ENCODE data around the gene ZNF569.
A peak's percentile ranks its signal among the peaks of the same experiment; 100 is the strongest.

Gene ZNF569

DNA sequence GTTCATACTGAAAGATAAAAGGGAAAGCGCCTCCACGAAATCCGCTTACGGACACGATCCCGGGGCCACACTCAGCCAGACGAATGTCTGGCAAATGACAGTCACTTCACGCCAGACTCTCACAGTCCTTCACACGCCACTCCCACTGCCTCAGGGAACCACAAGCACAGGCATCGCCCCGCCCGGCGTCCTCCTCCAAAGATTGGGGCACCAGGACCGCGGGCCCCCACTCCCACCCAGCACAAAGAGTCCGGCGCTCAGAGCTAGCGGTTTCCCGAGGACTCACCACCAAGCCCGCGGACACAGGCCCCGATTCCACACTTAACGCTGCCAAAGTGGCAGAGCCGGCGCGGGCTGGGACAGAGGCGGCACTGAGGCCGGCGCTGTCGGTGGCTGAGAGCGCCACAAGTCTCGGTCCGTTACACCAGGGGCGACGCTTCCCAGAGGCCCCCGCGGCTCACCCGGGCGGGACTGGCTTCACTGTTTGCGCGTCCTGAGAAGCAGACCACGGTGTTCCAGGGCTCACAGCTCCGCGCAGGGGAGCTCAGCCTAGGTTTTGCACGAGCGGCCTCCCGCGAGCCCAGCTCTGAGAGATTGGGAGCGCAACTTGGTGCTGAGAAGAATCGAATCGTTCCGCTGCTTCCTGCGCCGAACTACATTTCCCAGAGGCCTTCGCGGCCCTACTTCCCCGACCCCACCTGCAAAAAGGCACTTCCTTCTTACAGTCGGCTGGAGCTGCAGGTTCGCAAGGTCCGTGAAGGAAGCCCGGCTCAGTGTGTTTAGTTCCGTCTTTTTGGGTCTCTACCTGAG is at the start of gene ZNF569:
TSS of gene ZNF569 (minus strand) at position 647 of the 810 bp plus-strand sequence. CDS start 22,523 bp downstream, outside the sequence.
- peaks cover 29% of the 10 kb centered on the region for H3K4me1 Mint-ChIP-seq
- ATAC-seq (peak; percentile 81), DNase-seq (peak; percentile 89 to 92)
- peaks cover 14 to 15% of the 10 kb centered on the region in 2 donors for H3K9me3 Mint-ChIP-seq
- H3K4me3 Mint-ChIP-seq: peak within 1 kb of the TSS; percentile 96 to 99
- no peaks in the 10 kb centered on the region for H3K27me3 Mint-ChIP-seq
- peak within 1 kb of the TSS; percentile 93 to 96 for H3K27ac Mint-ChIP-seq

DNA sequence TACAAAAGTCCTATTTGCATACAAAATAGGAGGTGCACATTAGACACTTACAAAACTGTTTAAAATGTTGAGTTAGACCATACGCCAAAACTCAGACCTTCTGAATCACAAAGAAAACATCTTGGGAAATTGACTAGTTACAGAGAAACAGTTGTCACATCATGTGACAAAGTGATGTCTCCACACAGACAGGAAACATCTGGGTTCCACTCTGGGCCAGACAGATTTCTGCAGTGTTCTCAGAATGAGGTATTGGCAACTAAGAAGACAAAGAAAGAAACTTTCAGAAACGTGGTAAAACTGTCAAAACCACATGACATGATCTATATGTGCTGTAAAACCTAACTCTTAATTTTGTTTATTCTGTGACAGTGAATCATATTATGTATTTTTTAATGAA is 46.2 kb upstream of the ZNF569 start:
- H3K9me3 Mint-ChIP-seq: peaks cover 25 to 45% of the 10 kb centered on the region in 2 donors

DNA sequence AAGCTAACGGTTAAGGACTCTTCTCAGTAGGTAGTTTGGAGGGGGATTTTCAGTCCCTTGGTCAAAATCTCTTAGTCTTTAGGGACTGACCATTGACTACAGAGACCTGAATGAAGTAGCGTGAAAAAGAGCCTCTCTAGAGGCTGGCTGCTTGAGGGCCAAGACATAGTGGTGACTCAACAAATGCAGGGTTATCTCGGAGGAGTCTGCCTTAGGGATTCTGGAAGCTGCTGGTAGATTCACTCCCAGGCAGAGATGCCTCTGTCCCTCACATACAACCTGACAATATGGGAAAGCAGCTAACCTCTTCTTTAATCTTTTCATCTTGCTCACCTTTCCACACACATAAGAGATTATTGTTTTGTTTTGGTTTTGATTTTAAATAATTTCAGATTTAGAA is 44.6 kb upstream of the ZNF569 start:
- H3K27ac Mint-ChIP-seq: no peak overlapping the region
- H3K4me1 Mint-ChIP-seq: no peaks in the 10 kb centered on the region
- no peaks in the 10 kb centered on the region for H3K27me3 Mint-ChIP-seq
- no peak overlapping the region for H3K4me3 Mint-ChIP-seq
- no peak for DNase-seq
- peaks cover 25 to 45% of the 10 kb centered on the region in 2 donors for H3K9me3 Mint-ChIP-seq
- no peak for ATAC-seq

More for the DNA sequence above, 46.2 kb upstream of the ZNF569 start:
- Mint-ChIP-seq H3K27ac (no peak overlapping the region), H3K4me1 (no peaks in the 10 kb centered on the region), H3K27me3 (no peaks in the 10 kb centered on the region), H3K4me3 (no peak overlapping the region)
- DNase-seq: no peak
- no peak for ATAC-seq

DNA sequence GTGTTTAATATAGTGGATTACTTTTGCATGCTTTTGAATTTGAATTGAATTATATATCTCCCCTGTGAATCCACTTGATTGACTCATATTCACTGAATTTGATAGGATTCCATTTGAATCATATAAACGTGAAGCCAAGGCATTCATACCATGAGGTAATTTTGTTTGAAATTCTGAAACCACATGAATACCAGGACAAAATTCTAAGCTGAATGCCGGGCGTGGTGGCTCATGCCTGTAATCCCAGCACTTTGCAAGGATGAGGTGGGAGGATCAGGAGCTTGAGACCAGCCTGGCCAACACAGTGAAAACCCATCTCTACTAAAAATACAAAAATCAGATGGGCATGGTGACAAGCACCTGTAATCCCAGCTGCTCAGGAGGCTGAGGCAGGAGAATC is 43.9 kb upstream of the ZNF569 start:
- Mint-ChIP-seq H3K9me3 (peaks cover 25 to 45% of the 10 kb centered on the region in 2 donors), H3K27ac (no peak overlapping the region), H3K4me1 (no peaks in the 10 kb centered on the region), H3K4me3 (no peak overlapping the region), H3K27me3 (no peaks in the 10 kb centered on the region)
- DNase-seq: no peak
- no peak for ATAC-seq

DNA sequence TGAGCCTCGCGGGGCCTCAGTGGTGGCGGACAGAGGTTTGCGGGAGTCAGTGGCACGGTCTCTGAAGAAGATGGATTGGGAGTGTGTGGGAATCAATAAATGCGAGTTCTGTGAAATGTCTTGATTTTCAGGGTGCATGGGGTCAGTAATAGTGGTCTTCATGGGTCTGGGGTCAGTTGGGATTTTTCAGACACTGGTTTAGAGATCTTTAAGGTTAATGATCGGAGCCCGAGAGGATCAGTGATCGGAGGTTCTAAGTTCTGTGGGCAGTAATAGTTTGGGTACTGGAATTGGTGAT is 39.9 kb upstream of the ZNF569 start:
- ATAC-seq: no peak
- H3K9me3 Mint-ChIP-seq: peaks cover 23 to 27% of the 10 kb centered on the region in 2 donors
- H3K4me3 Mint-ChIP-seq: no peak overlapping the region
- no peaks in the 10 kb centered on the region for H3K27me3 Mint-ChIP-seq
- no peak for DNase-seq
- no peaks in the 10 kb centered on the region for H3K4me1 Mint-ChIP-seq
- H3K27ac Mint-ChIP-seq: no peak overlapping the region

DNA sequence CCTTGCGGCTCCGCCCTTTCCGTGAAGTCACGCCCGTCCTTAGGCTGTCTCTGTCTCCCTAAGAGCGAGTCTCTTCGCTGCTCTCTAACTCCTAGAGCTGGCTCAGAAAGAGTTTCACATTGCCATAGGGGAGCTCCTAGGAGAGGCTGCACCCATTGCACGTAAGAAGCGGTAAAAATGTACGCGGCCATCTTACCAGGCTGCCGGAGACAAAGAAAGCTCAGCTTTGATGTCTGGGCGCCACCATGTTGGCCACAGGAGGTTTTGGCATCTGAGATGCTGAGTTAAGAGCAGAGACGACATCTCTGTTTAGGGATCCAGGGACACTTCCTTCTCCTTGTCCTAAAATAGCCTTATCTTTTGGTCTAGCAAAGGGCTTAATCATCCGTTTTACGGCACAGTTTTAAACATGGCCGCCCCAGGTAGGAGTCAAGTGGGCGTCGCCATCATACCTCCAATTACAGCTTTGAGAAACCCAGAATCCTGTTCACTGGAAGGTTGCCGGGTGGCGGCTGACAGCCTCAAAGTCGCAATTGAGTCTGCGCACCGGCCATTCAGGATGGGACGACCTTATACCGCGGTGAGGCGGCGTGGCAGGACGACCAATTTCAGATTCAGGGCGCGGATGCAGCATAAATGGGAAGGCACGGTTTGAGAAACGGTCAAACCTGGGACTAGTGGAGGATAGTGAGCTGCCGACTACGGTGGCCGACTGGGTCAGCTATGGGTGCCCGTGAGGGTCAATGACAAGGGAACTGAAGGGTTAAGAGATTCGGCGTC is 39.3 kb upstream of the ZNF569 start, which contains the start of gene ZNF793:
TSS of gene ZNF793 (plus strand) at position 553 of the 780 bp plus-strand sequence. CDS start 16,501 bp downstream, outside the sequence.
- Mint-ChIP-seq H3K9me3 (peaks cover 28% of the 10 kb centered on the region in 2 donors), H3K27ac (no peak within 1 kb of the TSS), H3K4me3 (no peak within 1 kb of the TSS), H3K27me3 (no peaks in the 10 kb centered on the region), H3K4me1 (no peaks in the 10 kb centered on the region)
- ATAC-seq (peak; percentile 90), DNase-seq (peak; percentile 87 to 88)

DNA sequence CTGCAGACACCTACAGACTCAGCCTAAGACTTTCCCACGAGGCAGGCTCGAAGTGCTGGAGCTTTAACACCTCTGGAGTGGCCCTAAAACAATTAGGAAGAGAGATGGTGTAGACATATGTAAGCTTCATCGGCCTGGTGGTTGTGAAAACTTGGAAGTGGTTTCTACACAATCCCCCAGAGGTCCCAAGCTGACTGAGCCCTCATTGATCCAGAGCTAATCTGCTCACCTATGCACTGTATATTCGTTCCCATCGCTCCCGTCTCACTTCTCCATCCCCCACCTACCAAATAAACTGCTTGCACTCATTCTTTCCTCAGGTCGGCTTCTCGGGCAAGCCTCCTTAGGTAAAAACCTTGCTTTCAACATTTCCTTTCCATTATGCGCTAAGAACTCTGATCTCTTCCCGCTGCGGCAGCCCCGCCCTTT is 38.7 kb upstream of the ZNF569 start:
- ATAC-seq (peak; percentile 27), DNase-seq (no peak)
- no peaks in the 10 kb centered on the region for H3K4me1 Mint-ChIP-seq
- no peak overlapping the region for H3K4me3 Mint-ChIP-seq
- H3K27ac Mint-ChIP-seq: no peak overlapping the region
- H3K9me3 Mint-ChIP-seq: peaks cover 28% of the 10 kb centered on the region in 2 donors
- H3K27me3 Mint-ChIP-seq: no peaks in the 10 kb centered on the region

DNA sequence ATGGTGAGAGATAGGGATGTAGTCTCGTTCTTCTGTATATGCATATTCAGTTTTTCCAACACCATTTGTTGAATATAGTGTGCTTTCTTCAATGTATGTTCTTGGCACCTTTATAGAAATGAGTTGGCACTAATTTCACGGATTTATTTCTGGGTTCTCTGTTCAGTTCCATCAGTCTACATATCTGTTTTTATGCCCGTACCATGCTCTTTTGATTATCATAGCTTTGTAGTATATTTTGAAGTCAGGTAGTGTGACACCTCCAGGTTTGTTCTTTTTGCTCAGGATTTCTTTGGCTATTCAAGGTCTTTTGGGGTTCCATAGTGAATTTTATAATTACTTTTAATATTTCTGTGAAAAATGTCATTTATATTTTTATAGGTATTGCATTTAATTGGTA is 25.0 kb upstream of the ZNF569 start:
- DNase-seq (no peak), ATAC-seq (no peak)
- no peaks in the 10 kb centered on the region for H3K4me1 Mint-ChIP-seq
- no peaks in the 10 kb centered on the region for H3K27me3 Mint-ChIP-seq
- no peak overlapping the region for H3K27ac Mint-ChIP-seq
- H3K9me3 Mint-ChIP-seq: peaks cover 36 to 53% of the 10 kb centered on the region in 2 donors
- H3K4me3 Mint-ChIP-seq: no peak overlapping the region

DNA sequence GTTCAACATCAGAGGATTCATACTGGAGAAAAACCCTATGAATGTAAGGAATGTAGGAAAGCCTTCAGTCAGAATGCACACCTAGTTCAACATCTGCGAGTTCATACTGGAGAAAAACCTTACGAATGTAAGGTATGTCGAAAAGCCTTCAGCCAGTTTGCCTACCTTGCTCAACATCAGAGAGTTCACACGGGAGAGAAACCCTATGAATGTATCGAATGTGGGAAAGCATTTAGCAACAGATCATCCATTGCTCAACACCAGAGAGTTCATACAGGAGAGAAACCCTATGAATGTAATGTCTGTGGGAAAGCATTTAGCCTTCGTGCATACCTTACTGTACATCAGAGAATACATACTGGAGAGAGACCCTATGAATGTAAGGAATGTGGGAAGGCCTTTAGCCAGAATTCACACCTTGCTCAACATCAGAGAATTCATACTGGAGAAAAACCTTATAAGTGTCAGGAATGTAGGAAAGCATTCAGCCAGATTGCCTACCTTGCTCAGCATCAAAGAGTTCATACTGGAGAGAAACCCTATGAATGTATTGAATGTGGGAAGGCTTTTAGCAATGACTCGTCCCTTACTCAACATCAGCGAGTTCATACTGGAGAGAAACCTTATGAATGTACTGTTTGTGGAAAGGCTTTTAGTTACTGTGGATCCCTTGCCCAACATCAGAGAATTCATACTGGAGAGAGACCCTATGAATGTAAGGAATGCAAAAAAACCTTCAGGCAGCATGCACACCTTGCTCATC is 17.3 kb upstream of the ZNF569 start:
- DNase-seq (no peak), ATAC-seq (no peak)
- H3K27me3 Mint-ChIP-seq: no peaks in the 10 kb centered on the region
- no peak overlapping the region for H3K4me3 Mint-ChIP-seq
- H3K27ac Mint-ChIP-seq: no peak overlapping the region
- peaks cover 35 to 62% of the 10 kb centered on the region in 2 donors for H3K9me3 Mint-ChIP-seq
- H3K4me1 Mint-ChIP-seq: no peaks in the 10 kb centered on the region

DNA sequence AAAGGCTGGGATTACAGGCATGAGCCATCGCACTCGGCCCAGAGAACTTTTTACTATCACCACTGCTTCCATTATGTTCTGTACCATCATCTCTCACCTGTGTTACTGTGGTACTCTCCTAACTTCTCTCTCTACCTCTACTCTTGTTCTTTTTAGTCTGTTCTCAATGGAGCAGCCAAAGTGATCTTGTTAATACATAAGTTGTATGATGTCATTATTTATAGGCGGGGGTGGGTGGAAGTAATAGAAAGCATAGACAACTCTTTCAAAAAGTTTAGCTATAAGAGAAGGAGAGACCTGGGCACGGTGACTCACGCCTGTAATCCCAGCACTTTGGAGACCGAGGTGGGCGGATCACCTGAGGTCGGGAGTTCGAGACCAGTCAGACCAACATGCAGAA is 4.9 kb upstream of the ZNF569 start:
- Mint-ChIP-seq H3K27me3 (no peaks in the 10 kb centered on the region), H3K4me1 (peaks cover 22% of the 10 kb centered on the region), H3K9me3 (peaks cover 21 to 23% of the 10 kb centered on the region in 2 donors), H3K4me3 (no peak overlapping the region), H3K27ac (no peak overlapping the region)
- DNase-seq (no peak), ATAC-seq (no peak)

DNA sequence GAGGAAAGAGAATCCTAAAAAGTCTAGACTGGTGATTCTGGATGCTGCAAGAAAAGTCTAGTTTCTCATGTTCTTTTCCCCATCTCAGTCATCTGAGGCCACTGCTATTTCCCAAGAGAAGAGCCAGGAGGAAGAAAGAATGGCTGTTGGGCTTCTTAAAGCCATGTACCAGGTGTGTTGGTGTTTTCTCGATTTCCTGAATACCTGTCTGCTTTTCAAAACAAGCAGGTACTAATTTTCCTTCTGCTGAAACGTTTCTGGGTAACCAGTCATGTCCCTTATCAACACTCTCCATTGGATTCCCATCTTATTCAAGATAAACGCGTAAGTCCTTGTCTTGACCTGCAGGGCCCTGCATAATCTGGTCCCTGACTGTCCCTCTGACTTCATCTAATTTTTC is 3.0 kb upstream of the ZNF569 start:
- peak overlapping the region; percentile 96 to 99 for H3K4me3 Mint-ChIP-seq
- peaks cover 6 to 7% of the 10 kb centered on the region in 2 donors for H3K9me3 Mint-ChIP-seq
- ATAC-seq: no peak
- peaks cover 29% of the 10 kb centered on the region for H3K4me1 Mint-ChIP-seq
- H3K27ac Mint-ChIP-seq: peak overlapping the region in 1 of 2 donors; percentile 15
- no peak for DNase-seq
- H3K27me3 Mint-ChIP-seq: no peaks in the 10 kb centered on the region

DNA sequence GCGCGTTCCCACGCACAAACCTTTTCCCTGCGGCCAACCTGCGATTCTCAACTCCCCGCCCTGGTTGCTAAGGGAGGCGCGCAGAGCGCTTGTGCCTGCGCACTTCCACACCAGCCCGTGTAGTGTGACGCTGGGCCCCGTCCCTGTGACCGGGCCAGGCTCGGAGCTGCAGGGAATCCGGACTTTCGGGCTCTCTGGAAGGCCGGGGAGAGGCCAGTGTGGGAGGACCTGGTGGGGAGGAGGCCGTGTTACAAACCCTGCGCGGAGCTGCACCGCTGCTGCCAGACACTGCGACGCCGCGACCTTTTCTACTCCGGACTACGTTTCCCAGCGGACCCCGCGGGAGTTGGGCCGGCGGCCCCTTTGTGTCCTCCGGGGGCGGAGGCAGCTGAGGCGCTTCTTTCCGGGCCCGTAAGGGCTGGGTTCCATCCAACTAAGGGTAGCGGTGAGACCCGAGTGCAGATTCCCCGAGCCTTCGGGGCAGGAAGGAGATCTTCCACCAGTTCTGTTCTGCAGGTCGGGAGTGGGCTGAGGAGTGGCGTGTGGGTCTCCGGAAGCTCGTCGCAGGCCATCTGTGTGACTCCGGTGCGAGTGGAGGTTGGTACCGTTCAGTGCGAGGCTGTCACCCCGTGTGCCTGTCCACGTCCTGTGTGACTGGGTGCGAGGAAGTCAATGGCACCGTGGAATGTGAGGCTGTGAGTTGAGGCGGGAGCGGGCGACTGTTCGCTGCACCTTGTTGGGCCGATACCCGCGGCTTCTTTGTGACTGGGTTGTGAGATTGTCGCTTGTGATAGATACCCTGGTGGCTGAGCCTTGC is 1.9 kb upstream of the ZNF569 start, which contains the start of gene ZNF570:
TSS of gene ZNF570 (plus strand) at position 396 of the 817 bp plus-strand sequence. CDS start 999 bp downstream, outside the sequence.
- Mint-ChIP-seq H3K27ac (peak within 1 kb of the TSS; percentile 96), H3K4me1 (peaks cover 29% of the 10 kb centered on the region), H3K9me3 (peaks cover 14 to 15% of the 10 kb centered on the region in 2 donors), H3K27me3 (no peaks in the 10 kb centered on the region), H3K4me3 (peak within 1 kb of the TSS; percentile 96 to 99)
- peak; percentile 89 to 91 for DNase-seq
- ATAC-seq: peak; percentile 83

DNA sequence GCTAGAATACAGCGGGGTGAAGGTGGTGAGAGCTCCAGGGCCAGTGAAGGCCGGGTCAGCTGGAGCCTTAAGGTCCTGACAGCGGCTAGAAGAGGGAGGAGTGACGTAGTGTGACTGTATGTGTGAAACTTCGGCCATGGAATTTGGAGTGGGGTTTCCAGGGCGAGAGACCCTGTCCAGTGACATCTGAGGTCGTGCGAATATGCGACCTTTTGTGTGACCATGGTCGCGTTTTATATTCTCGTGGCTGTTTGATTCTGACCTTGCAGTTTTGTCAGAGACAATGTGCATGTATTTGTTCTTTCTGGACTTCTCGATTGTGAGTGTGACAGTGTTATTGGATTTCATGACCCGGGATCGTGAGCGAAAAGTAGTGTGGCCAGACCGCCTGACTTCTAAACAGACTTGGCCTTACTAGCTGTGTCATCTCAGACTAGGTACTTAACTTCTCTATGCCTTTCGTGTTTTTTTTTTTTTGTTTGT is 405 bp upstream of the ZNF569 start:
- peaks cover 14 to 15% of the 10 kb centered on the region in 2 donors for H3K9me3 Mint-ChIP-seq
- no peaks in the 10 kb centered on the region for H3K27me3 Mint-ChIP-seq
- DNase-seq: no peak
- no peak for ATAC-seq
- H3K4me3 Mint-ChIP-seq: peak overlapping the region; percentile 96 to 99
- peaks cover 29% of the 10 kb centered on the region for H3K4me1 Mint-ChIP-seq
- H3K27ac Mint-ChIP-seq: peak overlapping the region; percentile 93 to 96

DNA sequence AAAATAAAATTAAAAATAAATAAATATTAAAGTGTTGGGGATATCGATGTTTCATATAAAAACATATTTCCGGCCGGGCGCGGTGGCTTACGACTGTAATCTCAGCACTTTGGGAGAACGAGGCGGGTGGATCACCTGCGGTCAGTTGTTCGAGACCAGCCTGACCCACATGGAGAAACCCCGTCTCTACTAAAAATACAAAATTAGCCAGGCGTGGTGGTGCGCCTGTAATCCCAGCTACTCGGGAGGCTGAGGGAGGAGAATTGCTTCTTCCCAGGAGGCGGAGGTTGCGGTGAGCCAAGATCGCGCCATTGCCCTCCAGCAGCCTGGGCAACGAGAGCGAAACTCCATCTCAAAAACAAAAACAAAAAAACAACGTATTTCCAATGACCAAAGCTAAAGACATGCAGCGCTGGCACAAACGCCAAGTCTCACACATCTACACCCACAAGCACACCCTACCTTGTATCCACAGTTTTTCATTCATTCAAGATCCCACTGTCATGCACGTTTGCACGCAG is 907 bp downstream of the ZNF569 start:
- H3K27ac Mint-ChIP-seq: peak overlapping the region; percentile 93 to 96
- no peaks in the 10 kb centered on the region for H3K27me3 Mint-ChIP-seq
- no peak for ATAC-seq
- peak overlapping the region; percentile 96 to 99 for H3K4me3 Mint-ChIP-seq
- DNase-seq: no peak
- H3K4me1 Mint-ChIP-seq: peaks cover 29% of the 10 kb centered on the region
- peaks cover 14 to 15% of the 10 kb centered on the region in 2 donors for H3K9me3 Mint-ChIP-seq
